Astrocyte (in vitro differentiated cells and primary cell): ENCODE data around the gene ATP11A. TPM values are rescaled to one million over a fixed set of nuclear protein-coding genes. Genes with fewer than 3 reads are reported as not detected.

Experiments used
- DNase-seq: peaks from one replicate; pipeline ENCODE4 v3.0.0-alpha.2; 2010; ENCODE audit warnings: low read depth
- FAIRE-seq: peaks from 2 replicates; lab custom pipeline; 2011; peaks lifted over from hg19 to GRCh38; lab: Jason Lieb, UNC
- H2AFZ ChIP-seq: 2 replicates; pipeline ENCODE4 v1.6.0; 2012; ENCODE audit warnings: low read depth, low read length, inconsistent platforms
- H3K27ac ChIP-seq: 2 replicates; pipeline ENCODE4 v1.5.1; 2011; ENCODE audit warnings: low read depth, low read length, inconsistent platforms
- H3K27me3 ChIP-seq: 2 replicates; pipeline ENCODE4 v1.6.0; 2011; ENCODE audit warnings: low read length, inconsistent platforms; ENCODE audit not compliant: insufficient read depth
- H3K36me3 ChIP-seq: 2 replicates; pipeline ENCODE4 v1.5.1; 2011; ENCODE audit warnings: low read length, inconsistent platforms; ENCODE audit not compliant: insufficient read depth
- H3K4me1 ChIP-seq: 2 replicates; pipeline ENCODE4 v1.5.1; 2011; ENCODE audit warnings: low read length, inconsistent platforms; ENCODE audit not compliant: insufficient read depth
- H3K4me2 ChIP-seq: 2 replicates; pipeline ENCODE4 v1.6.0; 2012; ENCODE audit warnings: low read length, inconsistent platforms
- H3K4me3 ChIP-seq: 2 replicates; pipeline ENCODE4 v1.5.1; 2011; ENCODE audit warnings: low read depth, mild to moderate bottlenecking, low read length, inconsistent platforms; ENCODE audit not compliant: insufficient read depth
- H3K79me2 ChIP-seq: 2 replicates; pipeline ENCODE4 v1.6.0; 2012; ENCODE audit warnings: mild to moderate bottlenecking, low read length, inconsistent platforms; ENCODE audit not compliant: insufficient read depth
- H3K9ac ChIP-seq: 2 replicates; pipeline ENCODE4 v1.6.0; 2012; ENCODE audit warnings: mild to moderate bottlenecking, low read length, inconsistent platforms
- H3K9me3 ChIP-seq: 2 replicates; pipeline ENCODE4 v1.5.1; 2012; ENCODE audit warnings: low read depth, mild to moderate bottlenecking, low read length, inconsistent platforms; ENCODE audit not compliant: insufficient read depth
- H4K20me1 ChIP-seq: 2 replicates; pipeline ENCODE4 v1.6.0; 2012; ENCODE audit warnings: low read length, inconsistent platforms; ENCODE audit not compliant: insufficient read depth
- H3K27ac Mint-ChIP-seq: one replicate; pipeline ENCODE4 v1.8.0; 2021; ENCODE audit warnings: mild to moderate bottlenecking, mixed read lengths; ENCODE audit not compliant: unreplicated experiment
- H3K27me3 Mint-ChIP-seq: one replicate; pipeline ENCODE4 v1.8.0; 2021; ENCODE audit warnings: low read depth, mixed read lengths; ENCODE audit not compliant: unreplicated experiment
- H3K36me3 Mint-ChIP-seq: one replicate; pipeline ENCODE4 v1.8.0; 2021; ENCODE audit warnings: low read depth, mixed read lengths; ENCODE audit not compliant: unreplicated experiment
- H3K4me1 Mint-ChIP-seq: one replicate; pipeline ENCODE4 v1.8.0; 2021; ENCODE audit warnings: low read depth, mixed read lengths; ENCODE audit not compliant: unreplicated experiment
- H3K4me3 Mint-ChIP-seq: one replicate; pipeline ENCODE4 v1.8.0; 2021; ENCODE audit warnings: mild to moderate bottlenecking, moderate library complexity, mixed read lengths; ENCODE audit not compliant: unreplicated experiment
- H3K9me3 Mint-ChIP-seq: one replicate; pipeline ENCODE4 v1.8.0; 2021; ENCODE audit warnings: mild to moderate bottlenecking, mixed read lengths; ENCODE audit not compliant: unreplicated experiment
- CTCF ChIP-seq: IDR thresholded peaks from 2 replicates; pipeline ENCODE4 v1.5.1; 2011; ENCODE audit warnings: low read depth, mild to moderate bottlenecking, inconsistent platforms, low read length, moderate library complexity; ENCODE audit not compliant: insufficient read depth
- EZH2 ChIP-seq: IDR thresholded peaks from 2 replicates; pipeline ENCODE4 v1.6.1; 2012; ENCODE audit warnings: mild to moderate bottlenecking, low read length, inconsistent platforms; ENCODE audit not compliant: insufficient read depth
- total RNA-seq: library from RNA; stranded (reverse); gene quantifications from 2 replicates; pipeline ENCODE4 v1.2.1, GENCODE V29; 2021

ATP11A gene
- total RNA-seq, 1 donor from 2014 or later, result 38.9 TPM

GRCh38 chr13:112781881-112782361, 92.1 kb downstream of the ATP11A start:
- Histone ChIP-seq H3K4me3 (no peak overlapping the region), H3K36me3 (no peaks in the 10 kb centered on the region), H3K9ac (no peak overlapping the region), H3K4me1 (peaks cover 8% of the 10 kb centered on the region), H4K20me1 (no peaks in the 10 kb centered on the region), H3K27ac (no peak overlapping the region), H3K27me3 (no peaks in the 10 kb centered on the region), H3K9me3 (no peaks in the 10 kb centered on the region), H3K4me2 (peak overlapping the region; percentile 50), H2AFZ (peak overlapping the region; percentile 47), H3K79me2 (no peaks in the 10 kb centered on the region)
- H3K9me3 Mint-ChIP-seq, result peaks cover 2% of the 10 kb centered on the region
- no peaks in the 10 kb centered on the region for H3K27me3 Mint-ChIP-seq
- H3K4me1 Mint-ChIP-seq, result peaks cover 33% of the 10 kb centered on the region
- peaks cover 5% of the 10 kb centered on the region for H3K36me3 Mint-ChIP-seq
- no peak overlapping the region for H3K4me3 Mint-ChIP-seq
- no peak for TF ChIP-seq EZH2
- no peak for TF ChIP-seq CTCF
- FAIRE-seq (no peak), DNase-seq (peak; percentile 56)
- H3K27ac Mint-ChIP-seq, result no peak overlapping the region

- DNase-seq (peak; percentile 8), FAIRE-seq (no peak)
- Mint-ChIP-seq H3K4me1 (peaks cover 33% of the 10 kb centered on the region), H3K9me3 (peaks cover 2% of the 10 kb centered on the region), H3K36me3 (peaks cover 6% of the 10 kb centered on the region), H3K27me3 (no peaks in the 10 kb centered on the region), H3K27ac (peak overlapping the region; percentile 34), H3K4me3 (no peak overlapping the region)
- no peak overlapping the region for H3K27ac ChIP-seq
- H3K4me2 ChIP-seq, result peak overlapping the region; percentile 50
- H3K27me3 ChIP-seq, result no peaks in the 10 kb centered on the region
- H3K4me1 ChIP-seq, result peaks cover 8% of the 10 kb centered on the region
- H2AFZ ChIP-seq, result no peak overlapping the region
- H3K4me3 ChIP-seq, result no peak overlapping the region
- H3K36me3 ChIP-seq, result no peaks in the 10 kb centered on the region
- no peaks in the 10 kb centered on the region for H3K9me3 ChIP-seq
- H3K79me2 ChIP-seq, result no peaks in the 10 kb centered on the region
- no peaks in the 10 kb centered on the region for H4K20me1 ChIP-seq
- no peak for TF ChIP-seq EZH2
- no peak for TF ChIP-seq CTCF
- H3K9ac ChIP-seq, result no peak overlapping the region
Measured at GRCh38 chr13:112782429-112783010, 92.7 kb downstream of the ATP11A start.
